GM23338 (cell line): ENCODE results near the gene SGMS2. TPM values are rescaled to one million over a fixed set of nuclear protein-coding genes. Genes with fewer than 3 reads are reported as not detected.

Experiments used
- ATAC-seq: fragments of 200-7000 bp; cut with Tn5 transposase; 3 replicates; pipeline ENCODE4 v1.9.1; 2020
- DNase-seq: peaks from one replicate; pipeline ENCODE4 v3.0.0-alpha.2; 2015; ENCODE audit warnings: low spot score
- H2AFZ ChIP-seq: fragments of 200-600 bp; sonication (generic); 2 replicates; pipeline ENCODE4 v1.8.0; 2016; ENCODE audit warnings: antibody characterized with exemption, mild to moderate bottlenecking, moderate library complexity
- H3F3A ChIP-seq: fragments of 200-600 bp; sonication (generic); replicated peaks from 2 replicates; pipeline ENCODE4 v1.8.0; 2017; ENCODE audit warnings: antibody characterized with exemption, mixed run types, low read depth
- H3K27ac ChIP-seq: fragments of 200-600 bp; sonication (generic); 2 replicates; pipeline ENCODE4 v1.6.1; 2016; ENCODE audit warnings: low read depth
- H3K27me3 ChIP-seq: fragments of 200-600 bp; sonication (generic); 2 replicates; pipeline ENCODE4 v1.8.0; 2016; ENCODE audit warnings: mild to moderate bottlenecking, mixed run types, moderate library complexity; ENCODE audit not compliant: insufficient read depth
- H3K36me3 ChIP-seq: fragments of 200-600 bp; sonication (generic); 2 replicates; pipeline ENCODE4 v1.8.0; 2016; ENCODE audit warnings: mild to moderate bottlenecking; ENCODE audit not compliant: insufficient read depth
- H3K4me1 ChIP-seq: fragments of 200-600 bp; sonication (generic); 2 replicates; pipeline ENCODE4 v1.8.0; 2016; ENCODE audit warnings: mild to moderate bottlenecking, moderate library complexity; ENCODE audit not compliant: insufficient read depth
- H3K4me2 ChIP-seq: fragments of 200-600 bp; sonication (generic); 2 replicates; pipeline ENCODE4 v1.7.1; 2017; ENCODE audit warnings: mixed run types
- H3K4me3 ChIP-seq: fragments of 200-600 bp; sonication (generic); 2 replicates; pipeline ENCODE4 v1.6.1; 2016; ENCODE audit warnings: mixed run types
- H3K79me2 ChIP-seq: fragments of 200-600 bp; sonication (generic); replicated peaks from 2 replicates; pipeline ENCODE4 v1.8.0; 2017; ENCODE audit warnings: mild to moderate bottlenecking; ENCODE audit not compliant: insufficient read depth
- H3K9me2 ChIP-seq: fragments of 200-600 bp; sonication (generic); 2 replicates; pipeline ENCODE4 v1.8.0; 2017; ENCODE audit not compliant: insufficient read depth
- H4K20me1 ChIP-seq: fragments of 200-600 bp; sonication (generic); replicated peaks from 2 replicates; pipeline ENCODE4 v1.8.0; 2017; ENCODE audit warnings: mild to moderate bottlenecking; ENCODE audit not compliant: insufficient read depth
- H3K27ac Mint-ChIP-seq: 2 replicates; pipeline ENCODE4 v1.8.0; 2020; ENCODE audit warnings: inconsistent platforms, mild to moderate bottlenecking, moderate library complexity, mixed read lengths
- H3K27me3 Mint-ChIP-seq: 3 replicates; pipeline ENCODE4 v1.8.0; 2022; ENCODE audit warnings: low read depth, mild to moderate bottlenecking, moderate library complexity, mixed read lengths, inconsistent platforms; ENCODE audit not compliant: insufficient read depth, poor library complexity
- H3K36me3 Mint-ChIP-seq: 3 replicates; pipeline ENCODE4 v1.8.0; 2021; ENCODE audit warnings: low read depth, mild to moderate bottlenecking, inconsistent platforms, moderate library complexity, mixed read lengths
- H3K4me1 Mint-ChIP-seq: 3 replicates; pipeline ENCODE4 v1.8.0; 2020; ENCODE audit warnings: mild to moderate bottlenecking, inconsistent platforms, mixed read lengths
- H3K4me3 Mint-ChIP-seq: 3 replicates; pipeline ENCODE4 v1.8.0; 2021; ENCODE audit warnings: moderate library complexity, mild to moderate bottlenecking, inconsistent platforms, mixed read lengths
- H3K9me3 Mint-ChIP-seq: 3 replicates; pipeline ENCODE4 v1.8.0; 2020; ENCODE audit warnings: moderate library complexity, mild to moderate bottlenecking, inconsistent platforms, mixed read lengths
- CREB1 ChIP-seq: fragments of 250-450 bp; sonication (Bioruptor Pico); IDR thresholded peaks from 2 replicates; pipeline ENCODE4 v1.5.0; 2020; ENCODE audit warnings: low read depth, mild to moderate bottlenecking, moderate library complexity
- CTCF ChIP-seq, 2 experiments: fragments of 200-600 bp in 1 of 2; sonication (generic) in 1 of 2; conservative IDR thresholded peaks; 2 replicates each; pipeline versions ENCODE4 v1.5.1 to v1.6.1; 2016 to 2017; ENCODE audit warnings: antibody characterized with exemption in 2 of 2, low read depth in 2 of 2, mild to moderate bottlenecking in 2 of 2, moderate library complexity in 1 of 2
- ETS1 ChIP-seq: IDR thresholded peaks from 2 replicates; pipeline ENCODE4 v1.6.1; 2016; ENCODE audit warnings: antibody characterized with exemption
- EZH2 ChIP-seq: fragments of 200-600 bp; sonication (generic); IDR thresholded peaks from one replicate; pipeline ENCODE4 v1.8.0; 2017; ENCODE audit warnings: antibody characterized with exemption, mild to moderate bottlenecking, low read depth; ENCODE audit not compliant: unreplicated experiment
- EZH2phosphoT487 ChIP-seq: fragments of 200-600 bp; sonication (generic); IDR thresholded peaks from one replicate; pipeline ENCODE4 v1.8.1; 2018; ENCODE audit warnings: antibody characterized with exemption; ENCODE audit not compliant: unreplicated experiment
- NANOG ChIP-seq: IDR thresholded peaks from 2 replicates; pipeline ENCODE4 v1.6.1; 2016; ENCODE audit warnings: antibody characterized with exemption, borderline replicate concordance
- REST ChIP-seq: IDR thresholded peaks from one replicate; pipeline ENCODE4 v1.6.1; 2018; ENCODE audit warnings: antibody characterized with exemption; ENCODE audit not compliant: unreplicated experiment
- STAT1 ChIP-seq: IDR thresholded peaks from one replicate; pipeline ENCODE4 v1.6.1; 2016; ENCODE audit warnings: antibody characterized with exemption; ENCODE audit not compliant: unreplicated experiment
- ZNF114 ChIP-seq: fragments of 250-450 bp; sonication (Bioruptor Pico); IDR thresholded peaks from 2 replicates; pipeline ENCODE4 v1.5.0; 2020; ENCODE audit warnings: mild to moderate bottlenecking, moderate library complexity
- ZNF462 ChIP-seq: fragments of 250-450 bp; sonication (Bioruptor Pico); IDR thresholded peaks from 2 replicates; pipeline ENCODE4 v1.5.0; 2020; ENCODE audit warnings: mild to moderate bottlenecking, moderate library complexity
- polyA plus RNA-seq: library from polyadenylated mRNA; unstranded; fragments of >200 nt; fragmentation: Nextera tagmentation; extraction: Ambion mirVana; gene quantifications from 2 replicates; pipeline ENCODE4 v1.2.1, GENCODE V29; 2016
- total RNA-seq: library from RNA; depleted of rRNA; stranded (reverse); fragments of >200 nt; shearing (Covaris generic); gene quantifications from 2 replicates; pipeline ENCODE4 v1.2.3, GENCODE V29; 2014

SGMS2 gene
- total and polyA plus RNA-seq, 2 experiments from 2014 or later, result 0.35 to 1.1 TPM

GRCh38 chr4:107804956-107805355, 19.8 kb upstream of the SGMS2 start (continued):
- TF ChIP-seq ZNF462 (CRISPR knock-in tag), result no peak
- TF ChIP-seq CTCF (conservative IDR thresholded peaks at IDR 0.05; ENCODE audit: low read depth in 2 of 2), result no peak

- no peaks in the 10 kb centered on the region for H3K36me3 ChIP-seq
- no peak overlapping the region for H3K4me3 Mint-ChIP-seq
- no peaks in the 10 kb centered on the region for H3K27me3 ChIP-seq
- no peak overlapping the region for H3K4me3 ChIP-seq
- no peak overlapping the region for H3K27ac Mint-ChIP-seq
- no peak overlapping the region for H3K4me2 ChIP-seq
- no peaks in the 10 kb centered on the region for H3K36me3 Mint-ChIP-seq
- H3K79me2 ChIP-seq, result no peaks in the 10 kb centered on the region
- H3K9me2 ChIP-seq, result 0 out of 2 replicates have a peak, but pooled peaks cover 2% of the 10 kb centered on the region
- no peaks in the 10 kb centered on the region for H3K4me1 ChIP-seq
- H3K27me3 Mint-ChIP-seq, result no peaks in the 10 kb centered on the region
- H3K9me3 Mint-ChIP-seq, result no peaks in the 10 kb centered on the region; the same call in 2 of the 3 replicates
- no peak overlapping the region for H2AFZ ChIP-seq
- H4K20me1 ChIP-seq, result no peaks in the 10 kb centered on the region
- H3K4me1 Mint-ChIP-seq, result no peaks in the 10 kb centered on the region
- ATAC-seq (no peak), DNase-seq (no peak)
- H3F3A ChIP-seq, result no peaks in the 10 kb centered on the region
- H3K27ac ChIP-seq, result no peak overlapping the region
- TF ChIP-seq REST, result no peak
- no peak for TF ChIP-seq EZH2phosphoT487
- TF ChIP-seq CREB1 (CRISPR knock-in tag), result no peak
- TF ChIP-seq ETS1, result no peak
- TF ChIP-seq STAT1, result no peak
- no peak for TF ChIP-seq CTCF (conservative IDR thresholded peaks at IDR 0.05; ENCODE audit: low read depth in 2 of 2)
- no peak for TF ChIP-seq ZNF114
- TF ChIP-seq EZH2, result no peak
- no peak for TF ChIP-seq NANOG
Observed at GRCh38 chr4:107806196-107806595, 18.5 kb upstream of the SGMS2 start.
